ENCODE measurements around the gene INSRR.
A peak's percentile ranks its signal among the peaks of the same experiment; 100 is the strongest.

INSRR gene

DNA sequence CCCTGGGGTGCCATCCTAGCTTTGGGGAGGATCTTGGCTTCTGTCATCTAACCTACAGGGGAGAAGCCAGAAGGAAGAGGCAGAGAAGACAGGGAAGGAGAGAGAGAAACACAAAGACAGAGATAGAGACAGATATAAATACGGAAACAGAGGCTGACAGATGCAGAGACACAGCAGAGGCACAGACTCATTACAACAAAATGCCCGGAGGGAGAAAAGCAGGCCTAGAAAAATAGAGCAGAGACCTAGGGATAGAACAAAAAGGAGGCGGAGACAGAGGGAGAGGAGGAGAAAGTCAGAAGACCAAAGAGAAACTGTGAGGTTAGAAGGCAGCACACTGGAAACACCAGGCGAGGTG is 36.5 kb upstream of the INSRR start:
- in situ Hi-C loops (cut with MboI; ENCODE audit: low pct_unique_long_range_greater_than_20kb, low sequenced_read_pairs) = no loop called here
- no peak for DNase-seq

DNA sequence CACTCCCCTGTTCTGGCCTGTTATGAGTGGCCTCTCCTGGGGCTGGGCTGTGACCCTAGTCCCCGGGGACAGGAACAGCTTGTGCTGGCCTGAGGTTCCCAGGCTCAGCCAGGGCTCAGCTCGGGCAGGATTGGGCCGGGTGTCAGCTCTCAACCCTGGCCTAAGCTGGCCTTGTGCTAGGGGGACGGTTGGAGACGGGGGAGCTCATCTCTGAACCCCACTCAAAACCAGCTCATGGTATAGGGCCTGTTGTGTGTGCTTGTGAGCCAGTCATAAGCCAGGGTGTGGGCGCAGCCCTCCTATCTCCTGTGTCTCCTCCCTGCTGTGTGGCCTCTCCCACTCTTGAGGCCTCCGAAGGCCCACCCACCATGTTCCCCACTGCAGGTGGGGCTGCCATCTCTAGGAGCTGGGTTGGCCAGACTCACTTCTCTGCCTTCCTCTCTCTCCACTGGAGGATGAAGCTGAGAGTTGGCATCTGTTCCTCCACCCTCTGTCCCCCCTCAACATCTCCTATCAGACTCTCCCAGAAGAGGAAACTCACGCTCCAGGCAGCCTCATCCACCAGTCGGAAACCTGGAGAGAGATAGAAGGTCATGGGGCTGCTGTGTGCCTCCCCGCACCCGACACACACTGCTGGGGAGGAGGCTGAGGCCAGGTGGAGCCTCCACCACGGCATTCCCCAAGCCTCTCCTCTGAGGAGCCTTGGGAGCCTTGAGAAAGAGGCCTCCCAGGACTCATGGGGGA is 36.0 kb upstream of the INSRR start:
- in situ Hi-C loops (cut with MboI; ENCODE audit: low pct_unique_long_range_greater_than_20kb, low sequenced_read_pairs) = no loop called here
- DNase-seq = no peak

DNA sequence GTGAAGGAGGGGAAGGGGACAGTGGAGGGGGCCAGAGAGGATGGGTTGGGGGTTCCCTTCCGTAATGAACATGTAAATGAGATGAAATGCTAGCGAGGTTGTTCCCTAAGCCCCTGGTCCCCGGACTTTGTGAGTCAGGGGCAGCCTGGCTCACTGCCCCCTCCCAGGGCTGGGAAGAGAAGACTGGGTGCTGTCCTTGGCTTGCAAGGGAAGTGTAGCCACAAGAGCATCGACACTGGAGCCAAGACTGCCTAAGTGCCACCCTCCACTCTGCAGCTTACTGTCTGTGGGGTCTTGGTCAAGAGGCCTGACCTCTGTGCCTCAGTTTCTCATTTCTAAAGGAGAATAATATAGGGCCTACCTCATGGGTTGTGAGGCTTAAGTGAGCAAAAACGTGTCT is 35.1 kb upstream of the INSRR start:
- in situ Hi-C loops (cut with MboI; ENCODE audit: low pct_unique_long_range_greater_than_20kb, low sequenced_read_pairs) = no loop called here
- no peak for DNase-seq

DNA sequence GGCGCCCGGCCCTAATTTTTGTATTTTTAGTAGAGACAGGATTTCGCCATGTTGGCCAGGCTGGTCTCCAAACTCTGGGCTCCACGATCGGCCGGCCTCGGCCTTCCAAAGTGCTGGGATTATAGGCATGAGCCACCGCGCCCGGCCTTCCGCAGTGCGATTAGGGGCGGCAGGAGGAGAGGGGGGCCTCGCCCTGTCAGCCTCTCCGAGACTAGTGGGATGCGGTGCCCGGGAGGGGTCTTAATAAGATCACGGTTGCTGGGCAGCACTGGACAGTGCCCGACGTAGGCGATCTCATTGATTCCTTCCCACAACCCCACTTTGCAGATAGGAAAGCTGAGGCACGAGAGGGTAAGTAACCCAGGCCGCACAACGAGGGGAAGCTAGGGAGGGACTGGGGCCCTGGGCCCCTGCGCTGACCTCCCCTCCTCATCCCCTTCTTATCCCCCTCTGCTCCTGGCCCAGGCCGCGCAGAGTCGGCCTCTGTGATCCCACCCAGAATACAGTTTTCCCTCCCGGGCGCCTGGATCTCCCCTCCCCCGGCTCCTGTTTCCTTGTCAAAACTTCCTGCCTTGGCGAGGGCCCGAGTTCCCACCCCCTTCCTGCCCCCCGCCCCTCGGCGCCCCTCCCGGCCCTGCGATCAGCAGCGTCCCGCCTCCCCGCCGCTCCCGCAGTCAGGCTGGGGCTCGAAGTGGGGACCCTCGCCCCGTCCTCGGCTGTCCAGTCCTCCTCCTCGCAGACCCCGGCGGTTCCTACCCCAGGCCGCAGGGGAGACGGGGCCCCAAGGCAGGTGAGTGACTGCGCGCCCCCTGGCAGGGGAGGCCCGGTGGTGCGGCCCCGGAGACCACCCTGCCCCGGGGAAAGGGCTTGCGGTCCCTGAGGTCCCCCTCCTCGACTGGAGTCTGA is 34.4 kb upstream of the INSRR start, which contains the start of gene PEAR1:
Gene PEAR1 (plus strand): TSS at position 671 of the 906 bp plus-strand sequence. CDS start 10,209 bp downstream, outside the sequence.
- no peak for DNase-seq
- in situ Hi-C loops (cut with MboI; ENCODE audit: low pct_unique_long_range_greater_than_20kb, low sequenced_read_pairs) = no loop called here

DNA sequence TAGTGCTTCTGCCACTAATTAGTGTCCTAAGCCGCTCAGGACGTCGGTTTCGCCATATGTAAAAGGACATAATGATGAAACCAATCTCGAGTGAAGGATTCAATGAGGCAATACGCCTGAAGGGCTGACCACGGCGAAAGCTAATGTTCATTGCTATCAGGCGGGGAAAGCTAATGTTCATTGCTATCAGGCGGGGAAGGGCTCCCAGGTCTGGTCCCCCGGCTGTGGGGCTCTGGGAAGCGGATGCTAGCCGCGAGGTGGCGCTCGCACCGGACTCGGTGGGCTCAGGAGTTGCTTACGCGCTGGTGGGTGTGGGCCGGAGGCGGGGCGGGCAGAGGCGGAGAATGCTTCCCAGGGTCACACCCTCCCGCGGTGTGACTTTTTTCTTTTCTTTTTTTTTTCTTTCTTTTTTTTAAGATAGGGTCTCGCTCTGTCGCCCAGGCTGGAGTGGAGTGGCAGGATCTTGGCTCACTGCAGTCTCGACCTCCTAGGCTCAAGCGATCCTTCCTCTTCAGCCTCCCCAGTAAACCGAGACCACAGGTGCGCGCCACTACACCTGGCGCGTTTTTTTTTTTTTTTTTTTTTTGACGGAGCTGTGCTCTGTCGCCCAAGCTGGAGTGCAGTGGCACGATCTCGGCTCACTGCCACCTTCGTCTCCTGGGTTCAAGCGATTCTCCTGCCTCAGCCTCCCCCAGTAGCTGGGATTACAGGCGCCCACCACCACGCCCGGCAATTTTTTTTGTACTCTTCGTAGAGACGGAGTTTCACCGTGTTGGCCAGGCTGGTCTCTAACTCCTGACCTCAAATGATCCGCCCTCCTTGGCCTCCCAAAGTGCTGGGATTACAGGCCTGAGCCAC is 33.5 kb upstream of the INSRR start:
- DNase-seq = peak; percentile 91
- in situ Hi-C loops (cut with MboI; ENCODE audit: low pct_unique_long_range_greater_than_20kb, low sequenced_read_pairs) = no loop called here

DNA sequence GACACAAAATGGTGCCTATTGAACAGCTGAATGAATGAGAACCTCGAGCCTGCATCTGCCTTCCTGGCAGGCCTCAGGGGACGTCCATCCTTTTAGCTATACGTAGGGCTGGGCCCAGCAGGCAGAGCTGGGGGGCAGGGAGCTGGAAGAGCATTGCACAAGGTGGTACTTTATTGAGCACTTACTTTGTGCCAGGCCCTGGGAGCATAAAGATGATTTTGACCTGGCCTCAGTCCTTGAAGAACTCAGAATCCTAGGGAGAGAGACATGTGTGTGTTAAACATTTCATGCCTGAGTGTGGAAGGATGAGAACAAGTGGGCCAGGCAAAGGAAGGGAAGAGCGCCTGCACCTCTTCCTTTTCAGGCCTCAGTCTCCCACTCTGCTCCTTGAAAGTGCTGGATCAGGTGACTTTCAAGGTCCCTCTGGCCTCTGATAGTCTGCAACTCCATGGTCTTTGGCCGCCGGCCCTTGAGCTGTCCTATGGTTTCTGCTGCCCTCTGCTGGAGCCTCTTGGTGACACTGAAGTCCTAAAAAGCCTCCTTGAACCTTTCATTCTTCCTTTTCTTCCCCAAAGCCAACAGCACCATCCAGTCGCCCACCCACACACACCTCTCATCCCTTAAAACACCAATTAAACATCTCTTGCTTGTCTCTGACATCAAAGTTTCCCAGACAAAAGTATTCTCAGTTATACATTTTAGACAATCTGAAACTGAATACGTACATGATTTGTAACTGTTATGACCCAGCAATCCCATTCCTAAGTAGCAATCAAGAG is 31.1 kb upstream of the INSRR start:
- in situ Hi-C loops (cut with MboI; ENCODE audit: low pct_unique_long_range_greater_than_20kb, low sequenced_read_pairs) = no loop called here

DNA sequence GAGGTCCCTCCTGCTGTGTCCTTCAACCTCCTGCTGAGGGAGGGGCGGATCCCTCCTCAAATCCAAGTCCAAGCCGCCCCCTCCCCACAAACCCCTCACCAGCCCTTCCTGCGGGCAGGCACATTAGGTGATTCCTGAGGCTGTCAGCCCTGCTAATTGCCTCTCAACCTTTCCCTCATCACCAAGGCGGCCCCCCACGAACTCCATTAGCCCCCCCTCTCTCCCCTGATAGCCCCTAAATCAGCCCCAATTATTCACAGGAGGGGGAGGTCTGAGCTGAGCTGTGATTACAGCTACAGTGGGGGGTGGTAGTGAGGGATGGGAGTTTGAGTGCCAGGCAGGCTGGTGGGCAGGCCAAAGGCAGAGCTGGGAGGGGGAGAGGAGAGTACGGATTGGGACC is 28.8 kb upstream of the INSRR start:
- in situ Hi-C loops (cut with MboI; ENCODE audit: low pct_unique_long_range_greater_than_20kb, low sequenced_read_pairs) = no loop called here
- no peak for DNase-seq

More for the DNA sequence above, 31.1 kb upstream of the INSRR start:
- peak; percentile 80 for DNase-seq

DNA sequence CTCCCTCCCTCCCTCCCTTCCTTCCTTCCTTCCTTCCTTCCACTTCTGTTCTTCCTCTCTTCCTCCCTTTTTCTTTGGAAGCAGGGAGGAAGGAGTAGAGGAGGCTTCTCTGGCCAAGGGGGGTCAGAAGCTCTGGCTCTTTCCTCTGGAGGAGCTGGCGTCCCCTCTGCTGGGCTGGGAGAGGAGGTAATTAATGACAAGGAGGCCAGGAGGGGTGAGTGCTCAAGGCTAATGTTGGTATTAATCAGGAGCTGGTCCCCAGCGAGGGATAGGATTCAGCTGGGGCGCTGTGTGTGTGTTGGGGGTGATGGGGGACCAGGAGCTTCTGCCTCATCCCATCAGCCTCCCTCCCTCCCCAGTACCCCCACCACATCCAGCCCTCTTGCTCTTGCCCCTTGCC is 28.4 kb upstream of the INSRR start:
- DNase-seq = no peak
- in situ Hi-C loops (cut with MboI; ENCODE audit: low pct_unique_long_range_greater_than_20kb, low sequenced_read_pairs) = no loop called here

DNA sequence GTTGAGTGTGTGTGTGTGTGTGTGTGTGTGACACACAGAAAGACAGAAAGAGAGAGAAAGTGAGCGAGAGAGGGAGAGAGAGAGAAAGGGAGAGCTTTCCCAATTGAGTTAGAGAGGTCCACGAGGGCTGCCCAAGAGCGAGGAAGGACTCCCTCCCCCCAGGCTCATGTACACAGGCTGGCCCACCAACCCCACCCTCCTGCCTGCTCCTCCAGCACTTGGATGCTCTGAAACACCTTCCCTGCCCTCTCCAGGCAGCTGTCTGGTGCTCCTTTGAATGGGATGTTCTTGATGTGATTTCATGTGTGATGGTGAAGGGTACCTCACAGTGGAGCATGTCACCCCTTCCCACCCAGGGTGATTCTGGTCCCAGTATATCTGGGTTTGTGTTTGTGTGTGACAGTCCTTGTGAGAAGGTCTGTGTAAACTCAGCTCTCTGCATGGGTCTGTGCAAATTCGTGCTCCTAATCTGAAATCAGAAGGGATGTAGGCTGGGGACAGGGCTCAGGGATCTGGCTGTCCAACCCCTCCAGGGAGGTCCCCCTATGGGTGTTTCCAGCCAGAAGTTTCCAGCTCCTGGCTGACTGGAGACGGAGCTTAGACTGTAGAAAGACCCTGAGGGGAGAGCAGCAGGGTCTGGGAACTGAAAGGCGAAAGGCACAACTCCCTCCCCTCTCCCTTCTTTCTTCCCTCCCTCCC is 27.8 kb upstream of the INSRR start:
- in situ Hi-C loops (cut with MboI; ENCODE audit: low pct_unique_long_range_greater_than_20kb, low sequenced_read_pairs) = no loop called here

DNA sequence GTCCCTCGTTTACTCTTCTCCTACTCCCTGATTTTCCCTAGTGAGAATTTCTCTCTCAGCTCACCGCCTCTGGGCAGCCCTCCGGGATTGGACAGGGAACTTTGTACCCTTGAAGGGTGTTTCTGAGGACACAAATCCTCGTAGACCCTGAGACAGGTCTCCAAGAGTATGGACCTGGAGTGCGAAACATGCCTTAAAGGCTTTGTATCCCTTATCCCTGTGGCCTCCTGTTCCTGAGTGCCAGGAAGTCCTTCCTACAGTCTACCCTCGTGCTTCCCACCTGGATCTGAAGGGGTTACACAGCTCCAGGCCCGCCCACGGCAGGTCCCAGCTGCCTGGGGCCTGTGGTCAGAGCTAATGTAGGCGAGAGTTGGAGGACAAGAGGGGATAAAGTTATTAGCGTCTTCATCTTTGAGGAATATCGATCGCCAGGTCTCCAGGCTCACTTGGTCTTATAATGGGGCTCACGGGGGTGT is 27.0 kb upstream of the INSRR start:
- in situ Hi-C loops (cut with MboI; ENCODE audit: low pct_unique_long_range_greater_than_20kb, low sequenced_read_pairs) = no loop called here
- no peak for DNase-seq

More for the DNA sequence above, 27.8 kb upstream of the INSRR start:
- no peak for DNase-seq

DNA sequence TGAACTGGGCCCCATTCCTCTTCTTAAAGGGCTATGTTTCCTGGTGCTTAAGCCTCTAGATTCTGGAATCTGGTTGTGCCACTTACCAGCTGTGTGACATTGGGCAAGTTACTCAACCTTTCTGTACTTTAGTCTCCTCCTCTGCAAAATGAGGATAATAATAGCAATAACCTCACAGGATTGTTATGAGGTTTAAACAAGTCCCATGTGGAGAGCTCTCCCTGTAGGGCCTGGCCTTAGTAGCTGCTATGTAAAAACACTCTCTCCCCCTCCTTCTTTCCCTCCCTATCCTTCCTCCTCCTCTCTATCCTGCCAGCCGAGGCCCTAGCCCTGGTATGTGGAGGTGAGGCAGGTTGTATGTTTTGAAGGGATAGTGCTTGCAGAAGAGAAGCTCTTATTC is 26.4 kb upstream of the INSRR start:
- in situ Hi-C loops (cut with MboI; ENCODE audit: low pct_unique_long_range_greater_than_20kb, low sequenced_read_pairs) = no loop called here
- DNase-seq = no peak

DNA sequence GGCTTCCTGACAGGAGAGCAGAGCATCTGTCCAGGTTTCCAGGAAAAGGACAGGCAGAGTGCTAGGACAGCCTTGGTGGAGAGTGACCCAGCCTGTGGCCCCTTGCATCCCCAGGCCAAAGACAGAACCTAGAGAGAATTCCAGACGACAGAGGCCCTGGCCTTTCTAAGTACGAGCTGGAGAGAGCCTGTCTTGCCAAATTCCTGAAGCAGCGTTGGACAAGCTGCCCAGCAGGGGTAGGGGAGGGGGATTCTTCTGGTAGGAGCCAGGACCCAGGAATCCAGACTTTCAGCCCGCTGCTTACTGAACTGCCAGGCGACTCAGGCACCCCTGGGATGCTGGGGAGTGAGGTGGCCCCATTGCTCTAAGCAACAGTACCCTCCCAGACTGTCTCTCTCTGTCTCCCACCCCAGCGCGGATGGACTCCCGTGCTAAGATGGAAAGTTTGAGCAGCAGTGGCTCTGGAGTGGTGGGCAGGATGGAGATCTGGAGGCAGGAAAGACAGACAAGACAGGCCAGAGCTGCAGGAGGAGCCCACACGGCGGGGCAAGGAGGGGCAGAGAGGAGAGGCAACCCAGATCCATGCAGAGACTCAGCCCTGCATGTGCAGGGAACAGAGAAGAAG is 25.8 kb upstream of the INSRR start:
- DNase-seq = no peak
- in situ Hi-C loops (cut with MboI; ENCODE audit: low pct_unique_long_range_greater_than_20kb, low sequenced_read_pairs) = no loop called here

DNA sequence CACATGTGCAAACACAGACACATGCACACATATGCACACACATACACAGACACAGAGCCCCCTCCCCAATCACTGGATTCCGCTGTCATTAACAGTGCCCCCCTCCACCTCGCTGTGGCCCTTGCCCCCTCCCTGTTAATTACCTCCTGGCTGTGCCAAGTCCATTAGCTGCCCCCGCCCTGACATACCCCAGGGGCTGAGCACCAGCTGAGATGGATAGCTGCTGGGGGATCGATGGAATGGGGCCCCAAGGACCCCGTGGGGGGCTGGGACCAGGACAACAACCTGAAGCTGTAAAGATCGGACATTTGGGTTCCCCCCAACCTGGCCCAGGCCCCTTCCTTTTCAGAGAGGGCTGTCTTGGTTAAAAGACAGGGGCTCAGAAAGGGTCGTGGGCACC is 25.0 kb upstream of the INSRR start:
- in situ Hi-C loops (cut with MboI; ENCODE audit: low pct_unique_long_range_greater_than_20kb, low sequenced_read_pairs) = no loop called here
- no peak for DNase-seq

DNA sequence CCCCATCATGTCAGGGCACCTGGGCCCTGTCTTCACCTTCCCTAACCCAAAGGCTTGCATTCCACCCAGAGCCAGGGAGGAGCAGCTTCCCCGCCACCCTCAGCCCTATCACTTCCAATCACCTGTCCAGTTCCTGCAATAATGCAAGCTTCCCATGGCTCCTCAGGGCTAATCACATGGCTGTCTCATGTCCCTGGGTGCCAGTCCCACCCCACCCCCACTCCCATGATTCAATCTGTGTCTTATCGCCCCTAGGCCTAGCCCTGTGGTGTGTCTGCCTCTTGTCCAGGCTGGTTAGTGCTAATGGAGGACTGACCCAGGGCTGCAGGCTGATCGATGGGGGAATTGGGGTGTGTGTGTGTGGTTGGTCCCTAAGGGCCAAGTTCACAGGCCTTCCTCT is 23.6 kb upstream of the INSRR start:
- DNase-seq = no peak
- in situ Hi-C loops (cut with MboI; ENCODE audit: low pct_unique_long_range_greater_than_20kb, low sequenced_read_pairs) = no loop called here

DNA sequence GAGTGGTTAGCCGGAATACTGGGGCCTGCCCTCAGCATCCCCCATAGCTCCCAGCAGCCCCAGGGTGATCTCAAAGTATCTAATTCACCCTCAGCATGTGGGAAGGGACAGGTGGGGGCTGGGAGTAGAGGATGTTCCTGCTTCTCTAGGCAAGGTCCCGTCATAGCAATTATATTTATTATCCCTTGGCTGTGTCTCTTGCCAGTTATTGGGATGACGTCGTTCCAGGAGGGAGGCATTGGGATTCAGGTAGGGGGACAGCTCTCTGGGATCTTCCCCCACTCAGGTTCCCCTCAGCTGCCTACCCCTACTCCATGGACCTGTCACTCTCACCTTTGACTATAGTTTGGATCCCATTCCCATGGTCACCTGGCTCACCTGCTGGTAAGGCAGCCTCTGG is 22.7 kb upstream of the INSRR start:
- in situ Hi-C loops (cut with MboI; ENCODE audit: low pct_unique_long_range_greater_than_20kb, low sequenced_read_pairs) = no loop called here
- no peak for DNase-seq

DNA sequence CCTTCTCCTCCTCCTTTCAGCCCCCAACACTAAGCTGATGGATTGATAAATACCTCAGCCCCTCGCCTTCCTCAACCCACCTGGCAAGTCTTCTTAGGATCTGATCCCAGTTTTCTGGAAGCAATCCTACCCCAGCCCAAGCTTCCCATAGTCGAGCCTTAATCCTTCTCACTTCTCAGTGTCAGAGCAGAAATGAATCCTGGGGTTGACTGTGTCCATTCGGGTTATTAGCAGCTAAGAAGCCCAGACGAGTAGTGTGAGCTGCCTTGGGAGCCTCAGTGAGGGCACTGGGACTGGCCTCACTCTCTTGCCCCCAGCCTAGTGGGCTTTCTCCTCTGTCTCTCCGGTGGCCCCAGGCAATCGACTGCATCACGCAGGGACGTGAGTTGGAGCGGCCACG is 22.2 kb upstream of the INSRR start:
- in situ Hi-C loops (cut with MboI; ENCODE audit: low pct_unique_long_range_greater_than_20kb, low sequenced_read_pairs) = no loop called here
- DNase-seq = no peak

DNA sequence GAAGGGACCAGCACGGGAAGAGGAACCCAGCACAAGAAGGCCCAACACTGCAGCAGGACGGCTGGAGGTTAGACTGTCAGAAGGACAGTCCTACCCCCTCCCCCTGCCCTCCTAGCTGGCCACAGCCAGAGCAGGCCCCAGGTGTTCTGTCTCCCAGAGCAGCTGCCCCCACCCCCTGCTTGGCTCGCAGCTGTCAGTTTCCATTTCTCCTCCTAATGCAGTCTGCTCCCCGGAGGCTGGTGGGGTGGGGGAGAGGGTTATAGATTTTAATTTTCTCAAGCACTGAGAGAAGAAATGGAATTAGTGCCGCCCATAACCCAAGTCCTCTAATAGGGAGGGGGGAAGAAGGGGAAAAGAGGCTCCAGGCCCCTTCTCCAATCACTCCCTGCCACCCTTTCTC is 21.6 kb upstream of the INSRR start:
- no peak for DNase-seq
- in situ Hi-C loops (cut with MboI; ENCODE audit: low pct_unique_long_range_greater_than_20kb, low sequenced_read_pairs) = no loop called here

DNA sequence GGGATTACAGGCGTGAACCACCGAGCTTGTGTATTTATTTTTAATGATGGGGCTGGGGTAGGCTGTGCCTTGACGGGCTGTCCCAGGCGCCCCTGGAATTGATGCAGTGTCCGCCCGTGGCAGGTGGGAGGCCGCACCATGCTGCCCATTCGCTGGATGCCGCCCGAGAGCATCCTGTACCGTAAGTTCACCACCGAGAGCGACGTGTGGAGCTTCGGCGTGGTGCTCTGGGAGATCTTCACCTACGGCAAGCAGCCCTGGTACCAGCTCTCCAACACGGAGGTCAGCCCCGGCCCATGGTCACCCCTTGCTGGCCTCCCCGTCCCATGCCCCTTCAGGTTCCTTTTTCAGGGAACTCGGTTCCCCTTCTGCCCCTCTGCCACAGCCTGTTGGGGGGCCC is 21.0 kb upstream of the INSRR start:
- in situ Hi-C loops (cut with MboI; ENCODE audit: low pct_unique_long_range_greater_than_20kb, low sequenced_read_pairs) = no loop called here
- no peak for DNase-seq

Data from KBM-7 (cell line).